WTC11 (cell line): ENCODE measurements around the gene RNF10. TPM values are rescaled to one million over a fixed set of nuclear protein-coding genes. Genes with fewer than 3 reads are reported as not detected.

Experiments
- ATAC-seq: fragments of 200-7000 bp; cut with Tn5 transposase; 2 replicates; pipeline ENCODE4 v1.10.0; 2021; ENCODE audit warnings: mild to moderate bottlenecking, moderate library complexity
- CTCF ChIA-PET: fragments of 300-600 bp; sonication (Branson Sonifier 250); formaldehyde crosslinking; loops from one replicate; lab custom pipeline; 2021; ENCODE audit warnings: antibody characterized with exemption; lab: Charles Lee
- POLR2A ChIA-PET: fragments of 350-600 bp; sonication (Branson Sonifier 250); formaldehyde crosslinking; loops from one replicate; lab custom pipeline; 2021; ENCODE audit warnings: antibody characterized with exemption; lab: Charles Lee
- DNase-seq: peaks from one replicate; pipeline ENCODE4 v3.0.0; 2021; ENCODE audit warnings: low spot score
- H3K27ac Mint-ChIP-seq: 2 replicates; pipeline ENCODE4 v1.8.0; 2021; ENCODE audit warnings: mixed read lengths
- H3K27me3 Mint-ChIP-seq: 2 replicates; pipeline ENCODE4 v1.8.0; 2021; ENCODE audit warnings: low read depth, mild to moderate bottlenecking, moderate library complexity, mixed read lengths
- H3K36me3 Mint-ChIP-seq: 2 replicates; pipeline ENCODE4 v1.8.0; 2021; ENCODE audit warnings: mixed read lengths
- H3K4me1 Mint-ChIP-seq: 2 replicates; pipeline ENCODE4 v1.8.0; 2022; ENCODE audit warnings: mixed read lengths
- H3K4me3 Mint-ChIP-seq: 2 replicates; pipeline ENCODE4 v1.8.0; 2021; ENCODE audit warnings: mild to moderate bottlenecking, moderate library complexity, mixed read lengths
- H3K9me3 Mint-ChIP-seq: 2 replicates; pipeline ENCODE4 v1.8.0; 2021; ENCODE audit warnings: mixed read lengths
- ARID4B ChIP-seq: sonication (generic); formaldehyde crosslinking; IDR thresholded peaks from 2 replicates; pipeline ENCODE4 v1.8.0; 2023; ENCODE audit warnings: missing genetic modification reagents, mild to moderate bottlenecking, borderline replicate concordance
- CREB1 ChIP-seq: sonication (generic); formaldehyde crosslinking; IDR thresholded peaks from 2 replicates; pipeline ENCODE4 v1.8.0; 2023; ENCODE audit warnings: mild to moderate bottlenecking, missing genetic modification reagents
- ESRRA ChIP-seq: sonication (generic); formaldehyde crosslinking; IDR thresholded peaks from 2 replicates; pipeline ENCODE4 v1.8.1; 2022; ENCODE audit warnings: mild to moderate bottlenecking, missing genetic modification reagents, borderline replicate concordance
- FOXP1 ChIP-seq: sonication (generic); formaldehyde crosslinking; IDR thresholded peaks from 2 replicates; pipeline ENCODE4 v1.8.0; 2022; ENCODE audit warnings: missing genetic modification reagents, mild to moderate bottlenecking, moderate library complexity, borderline replicate concordance
- OVOL2 ChIP-seq: fragments of 250-450 bp; sonication (Bioruptor Pico); IDR thresholded peaks from 2 replicates; pipeline ENCODE4 v1.9.0; 2021; ENCODE audit warnings: mild to moderate bottlenecking, borderline replicate concordance
- RELA ChIP-seq: sonication (generic); formaldehyde crosslinking; IDR thresholded peaks from 2 replicates; pipeline ENCODE4 v1.8.1; 2022; ENCODE audit warnings: missing genetic modification reagents, mild to moderate bottlenecking, borderline replicate concordance
- SMAD3 ChIP-seq: sonication (generic); formaldehyde crosslinking; IDR thresholded peaks from 2 replicates; pipeline ENCODE4 v1.8.0; 2022; ENCODE audit warnings: missing genetic modification reagents, mild to moderate bottlenecking, borderline replicate concordance
- SMAD4 ChIP-seq: sonication (generic); formaldehyde crosslinking; IDR thresholded peaks from 2 replicates; pipeline ENCODE4 v1.8.0; 2022; ENCODE audit warnings: mild to moderate bottlenecking, missing genetic modification reagents
- SP1 ChIP-seq: sonication (generic); formaldehyde crosslinking; conservative IDR thresholded peaks from 2 replicates; pipeline ENCODE4 v1.8.1; 2022; ENCODE audit warnings: missing genetic modification reagents
- ZBTB43 ChIP-seq: sonication (generic); formaldehyde crosslinking; IDR thresholded peaks from 2 replicates; pipeline ENCODE4 v1.8.1; 2023; ENCODE audit warnings: mild to moderate bottlenecking, missing genetic modification reagents
- ZSCAN18 ChIP-seq: fragments of 250-450 bp; sonication (Bioruptor Pico); IDR thresholded peaks from 2 replicates; pipeline ENCODE4 v2.1.2; 2022; ENCODE audit warnings: mild to moderate bottlenecking, moderate library complexity
- total RNA-seq: library from RNA; stranded (reverse); gene quantifications from 3 replicates; pipeline ENCODE4 v1.2.3, GENCODE V29; 2021
- TF ChIP-seq, protein P1 (sequence below): fragments of 250-450 bp; sonication (Bioruptor Pico); IDR thresholded peaks from 2 replicates; pipeline ENCODE4 v1.9.0; 2021; ENCODE audit warnings: mild to moderate bottlenecking
- TF ChIP-seq, protein P2 (sequence below): fragments of 250-450 bp; sonication (Bioruptor Pico); IDR thresholded peaks from 2 replicates; pipeline ENCODE4 v1.9.0; 2021; ENCODE audit warnings: mild to moderate bottlenecking, borderline replicate concordance

Gene RNF10
- total RNA-seq, 1 experiment from 2014 or later = 160 TPM

- POLR2A ChIA-PET = interaction anchor here (0.6 kb wide), 1 partner anchor 71 kb away, joined by 3 read pairs; no protein-coding TSS in a partner anchor
- Mint-ChIP-seq H3K4me1 (peaks cover 32% of the 10 kb centered on the region), H3K36me3 (peaks cover 35% of the 10 kb centered on the region), H3K9me3 (no peaks in the 10 kb centered on the region), H3K4me3 (peak overlapping the region; percentile 45), H3K27me3 (no peaks in the 10 kb centered on the region), H3K27ac (peak overlapping the region; percentile 89)
- ATAC-seq (no peak), DNase-seq (no peak)
- TF ChIP-seq SMAD3 (CRISPR knock-in tag) (no peak), ZSCAN18 (CRISPR knock-in tag) (no peak), RELA (CRISPR knock-in tag) (no peak), ESRRA (CRISPR knock-in tag) (no peak), ARID4B (CRISPR knock-in tag) (no peak), OVOL2 (CRISPR knock-in tag) (no peak), SMAD4 (CRISPR knock-in tag) (no peak), CREB1 (CRISPR knock-in tag) (no peak), SP1 (no peak), FOXP1 (CRISPR knock-in tag) (no peak), ZBTB43 (no peak)
- TF ChIP-seq, protein P1, sequence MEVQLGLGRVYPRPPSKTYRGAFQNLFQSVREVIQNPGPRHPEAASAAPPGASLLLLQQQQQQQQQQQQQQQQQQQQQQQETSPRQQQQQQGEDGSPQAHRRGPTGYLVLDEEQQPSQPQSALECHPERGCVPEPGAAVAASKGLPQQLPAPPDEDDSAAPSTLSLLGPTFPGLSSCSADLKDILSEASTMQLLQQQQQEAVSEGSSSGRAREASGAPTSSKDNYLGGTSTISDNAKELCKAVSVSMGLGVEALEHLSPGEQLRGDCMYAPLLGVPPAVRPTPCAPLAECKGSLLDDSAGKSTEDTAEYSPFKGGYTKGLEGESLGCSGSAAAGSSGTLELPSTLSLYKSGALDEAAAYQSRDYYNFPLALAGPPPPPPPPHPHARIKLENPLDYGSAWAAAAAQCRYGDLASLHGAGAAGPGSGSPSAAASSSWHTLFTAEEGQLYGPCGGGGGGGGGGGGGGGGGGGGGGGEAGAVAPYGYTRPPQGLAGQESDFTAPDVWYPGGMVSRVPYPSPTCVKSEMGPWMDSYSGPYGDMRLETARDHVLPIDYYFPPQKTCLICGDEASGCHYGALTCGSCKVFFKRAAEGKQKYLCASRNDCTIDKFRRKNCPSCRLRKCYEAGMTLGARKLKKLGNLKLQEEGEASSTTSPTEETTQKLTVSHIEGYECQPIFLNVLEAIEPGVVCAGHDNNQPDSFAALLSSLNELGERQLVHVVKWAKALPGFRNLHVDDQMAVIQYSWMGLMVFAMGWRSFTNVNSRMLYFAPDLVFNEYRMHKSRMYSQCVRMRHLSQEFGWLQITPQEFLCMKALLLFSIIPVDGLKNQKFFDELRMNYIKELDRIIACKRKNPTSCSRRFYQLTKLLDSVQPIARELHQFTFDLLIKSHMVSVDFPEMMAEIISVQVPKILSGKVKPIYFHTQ = no peak
- TF ChIP-seq, protein P2, sequence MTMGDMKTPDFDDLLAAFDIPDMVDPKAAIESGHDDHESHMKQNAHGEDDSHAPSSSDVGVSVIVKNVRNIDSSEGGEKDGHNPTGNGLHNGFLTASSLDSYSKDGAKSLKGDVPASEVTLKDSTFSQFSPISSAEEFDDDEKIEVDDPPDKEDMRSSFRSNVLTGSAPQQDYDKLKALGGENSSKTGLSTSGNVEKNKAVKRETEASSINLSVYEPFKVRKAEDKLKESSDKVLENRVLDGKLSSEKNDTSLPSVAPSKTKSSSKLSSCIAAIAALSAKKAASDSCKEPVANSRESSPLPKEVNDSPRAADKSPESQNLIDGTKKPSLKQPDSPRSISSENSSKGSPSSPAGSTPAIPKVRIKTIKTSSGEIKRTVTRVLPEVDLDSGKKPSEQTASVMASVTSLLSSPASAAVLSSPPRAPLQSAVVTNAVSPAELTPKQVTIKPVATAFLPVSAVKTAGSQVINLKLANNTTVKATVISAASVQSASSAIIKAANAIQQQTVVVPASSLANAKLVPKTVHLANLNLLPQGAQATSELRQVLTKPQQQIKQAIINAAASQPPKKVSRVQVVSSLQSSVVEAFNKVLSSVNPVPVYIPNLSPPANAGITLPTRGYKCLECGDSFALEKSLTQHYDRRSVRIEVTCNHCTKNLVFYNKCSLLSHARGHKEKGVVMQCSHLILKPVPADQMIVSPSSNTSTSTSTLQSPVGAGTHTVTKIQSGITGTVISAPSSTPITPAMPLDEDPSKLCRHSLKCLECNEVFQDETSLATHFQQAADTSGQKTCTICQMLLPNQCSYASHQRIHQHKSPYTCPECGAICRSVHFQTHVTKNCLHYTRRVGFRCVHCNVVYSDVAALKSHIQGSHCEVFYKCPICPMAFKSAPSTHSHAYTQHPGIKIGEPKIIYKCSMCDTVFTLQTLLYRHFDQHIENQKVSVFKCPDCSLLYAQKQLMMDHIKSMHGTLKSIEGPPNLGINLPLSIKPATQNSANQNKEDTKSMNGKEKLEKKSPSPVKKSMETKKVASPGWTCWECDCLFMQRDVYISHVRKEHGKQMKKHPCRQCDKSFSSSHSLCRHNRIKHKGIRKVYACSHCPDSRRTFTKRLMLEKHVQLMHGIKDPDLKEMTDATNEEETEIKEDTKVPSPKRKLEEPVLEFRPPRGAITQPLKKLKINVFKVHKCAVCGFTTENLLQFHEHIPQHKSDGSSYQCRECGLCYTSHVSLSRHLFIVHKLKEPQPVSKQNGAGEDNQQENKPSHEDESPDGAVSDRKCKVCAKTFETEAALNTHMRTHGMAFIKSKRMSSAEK (CRISPR knock-in tag) = no peak
- CTCF ChIA-PET = interaction anchor here (1.0 to 1.8 kb wide), 3 partner anchors 71 to 203 kb away, joined by 3 to 5 read pairs (median 3); no protein-coding TSS in a partner anchor
Observed at GRCh38 chr12:120537856-120538220, 3.7 kb downstream of the RNF10 start.
